Ishikawa (cell line): Measurements from ENCODE around the gene ANP32B.

ENCODE experiments used
- CEBPB ChIP-seq: IDR thresholded peaks from 2 replicates; pipeline ENCODE4 v1.6.1; 2012
- CREB1 ChIP-seq: IDR thresholded peaks from 2 replicates; pipeline ENCODE4 v1.6.1; 2012; ENCODE audit warnings: low read depth
- EGR1 ChIP-seq: IDR thresholded peaks from 2 replicates; pipeline ENCODE4 v1.6.1; 2012
- EP300 ChIP-seq: IDR thresholded peaks from 2 replicates; pipeline ENCODE4 v1.6.1; 2012; ENCODE audit warnings: borderline replicate concordance
- FOXM1 ChIP-seq: IDR thresholded peaks from 2 replicates; pipeline ENCODE4 v1.6.1; 2012; ENCODE audit warnings: low read depth, borderline replicate concordance
- NFIC ChIP-seq: IDR thresholded peaks from 2 replicates; pipeline ENCODE4 v1.6.1; 2012
- RAD21 ChIP-seq: IDR thresholded peaks from 2 replicates; pipeline ENCODE4 v1.6.1; 2012; ENCODE audit warnings: low read depth
- TAF1 ChIP-seq: IDR thresholded peaks from 2 replicates; pipeline ENCODE4 v1.6.1; 2012; ENCODE audit warnings: low read depth, mild to moderate bottlenecking
- TCF12 ChIP-seq: IDR thresholded peaks from 2 replicates; pipeline ENCODE4 v1.6.1; 2012; ENCODE audit warnings: low read depth
- TEAD4 ChIP-seq: IDR thresholded peaks from 2 replicates; pipeline ENCODE4 v1.6.1; 2012
- USF1 ChIP-seq: IDR thresholded peaks from 2 replicates; pipeline ENCODE4 v1.6.1; 2012
- YY1 ChIP-seq: IDR thresholded peaks from 2 replicates; pipeline ENCODE4 v1.6.1; 2012; ENCODE audit warnings: low read depth
- ZBTB7A ChIP-seq: IDR thresholded peaks from 2 replicates; pipeline ENCODE4 v1.6.1; 2012; ENCODE audit warnings: low read depth
- TF ChIP-seq, protein P1 (sequence below): IDR thresholded peaks from 2 replicates; pipeline ENCODE4 v1.6.1; 2012; ENCODE audit warnings: low read depth, mild to moderate bottlenecking
- TF ChIP-seq, protein P2 (sequence below): IDR thresholded peaks from 2 replicates; pipeline ENCODE4 v1.6.1; 2012

Gene ANP32B

DNA sequence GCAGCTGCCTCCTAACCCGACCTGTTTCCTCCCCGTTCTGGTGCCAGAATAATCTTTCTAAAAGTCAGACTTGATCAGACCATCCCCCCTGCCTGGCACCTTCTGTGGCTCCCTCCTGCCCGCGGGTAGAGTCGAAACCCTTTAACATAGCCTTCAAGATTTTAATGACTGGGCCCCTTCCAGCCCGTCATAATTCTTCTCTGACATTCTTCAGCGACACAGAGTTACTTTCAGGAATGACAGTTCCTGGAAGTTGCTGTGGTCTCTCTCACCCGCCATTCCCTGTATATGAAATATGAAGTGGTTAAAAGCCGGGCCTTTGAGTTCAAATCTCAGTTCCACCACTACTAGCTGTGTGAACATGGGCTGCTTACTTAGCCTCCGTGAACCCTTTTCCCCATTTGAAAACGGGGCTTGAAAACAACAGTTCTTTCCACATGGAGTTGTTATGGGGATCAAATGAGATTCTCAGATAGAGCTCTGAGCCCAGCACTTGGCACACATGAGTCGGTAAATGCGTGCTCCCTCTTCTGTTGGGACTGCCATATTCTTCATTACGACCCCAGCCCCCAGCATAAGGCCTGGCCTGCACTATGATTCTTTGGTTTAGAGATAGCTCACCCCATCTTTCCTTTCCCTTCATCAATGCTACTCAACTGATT lies 74.1 kb downstream of the ANP32B start:
- TF ChIP-seq TEAD4, result no peak
- TF ChIP-seq USF1, result no peak
- no peak; the same call in 1 of the 2 replicates for TF ChIP-seq EP300
- TF ChIP-seq ZBTB7A, result no peak
- TF ChIP-seq EGR1, result no peak
- no peak for TF ChIP-seq RAD21
- no peak for TF ChIP-seq NFIC
- no peak for TF ChIP-seq CEBPB
- TF ChIP-seq, protein P1, sequence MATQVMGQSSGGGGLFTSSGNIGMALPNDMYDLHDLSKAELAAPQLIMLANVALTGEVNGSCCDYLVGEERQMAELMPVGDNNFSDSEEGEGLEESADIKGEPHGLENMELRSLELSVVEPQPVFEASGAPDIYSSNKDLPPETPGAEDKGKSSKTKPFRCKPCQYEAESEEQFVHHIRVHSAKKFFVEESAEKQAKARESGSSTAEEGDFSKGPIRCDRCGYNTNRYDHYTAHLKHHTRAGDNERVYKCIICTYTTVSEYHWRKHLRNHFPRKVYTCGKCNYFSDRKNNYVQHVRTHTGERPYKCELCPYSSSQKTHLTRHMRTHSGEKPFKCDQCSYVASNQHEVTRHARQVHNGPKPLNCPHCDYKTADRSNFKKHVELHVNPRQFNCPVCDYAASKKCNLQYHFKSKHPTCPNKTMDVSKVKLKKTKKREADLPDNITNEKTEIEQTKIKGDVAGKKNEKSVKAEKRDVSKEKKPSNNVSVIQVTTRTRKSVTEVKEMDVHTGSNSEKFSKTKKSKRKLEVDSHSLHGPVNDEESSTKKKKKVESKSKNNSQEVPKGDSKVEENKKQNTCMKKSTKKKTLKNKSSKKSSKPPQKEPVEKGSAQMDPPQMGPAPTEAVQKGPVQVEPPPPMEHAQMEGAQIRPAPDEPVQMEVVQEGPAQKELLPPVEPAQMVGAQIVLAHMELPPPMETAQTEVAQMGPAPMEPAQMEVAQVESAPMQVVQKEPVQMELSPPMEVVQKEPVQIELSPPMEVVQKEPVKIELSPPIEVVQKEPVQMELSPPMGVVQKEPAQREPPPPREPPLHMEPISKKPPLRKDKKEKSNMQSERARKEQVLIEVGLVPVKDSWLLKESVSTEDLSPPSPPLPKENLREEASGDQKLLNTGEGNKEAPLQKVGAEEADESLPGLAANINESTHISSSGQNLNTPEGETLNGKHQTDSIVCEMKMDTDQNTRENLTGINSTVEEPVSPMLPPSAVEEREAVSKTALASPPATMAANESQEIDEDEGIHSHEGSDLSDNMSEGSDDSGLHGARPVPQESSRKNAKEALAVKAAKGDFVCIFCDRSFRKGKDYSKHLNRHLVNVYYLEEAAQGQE, result no peak
- TF ChIP-seq TAF1, result no peak
- TF ChIP-seq TCF12, result no peak

GRCh38 chr9:98062161-98062560 lies 79.0 kb downstream of the ANP32B start:
- TF ChIP-seq TEAD4 (no peak), EGR1 (no peak), RAD21 (no peak), EP300 (no peak), YY1 (no peak), CEBPB (no peak), ZBTB7A (no peak), TCF12 (no peak), TAF1 (no peak), FOXM1 (no peak), USF1 (no peak), NFIC (no peak), CREB1 (no peak)
- TF ChIP-seq, protein P1, result no peak
- TF ChIP-seq, protein P2, sequence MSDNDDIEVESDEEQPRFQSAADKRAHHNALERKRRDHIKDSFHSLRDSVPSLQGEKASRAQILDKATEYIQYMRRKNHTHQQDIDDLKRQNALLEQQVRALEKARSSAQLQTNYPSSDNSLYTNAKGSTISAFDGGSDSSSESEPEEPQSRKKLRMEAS, result no peak

GRCh38 chr9:98064623-98065392 lies 81.7 kb downstream of the ANP32B start:
- TF ChIP-seq FOXM1 (no peak), TCF12 (no peak), ZBTB7A (no peak), RAD21 (no peak)
- TF ChIP-seq, protein P1, result no peak
